ENCODE results near the gene DUSP28.

DNA sequence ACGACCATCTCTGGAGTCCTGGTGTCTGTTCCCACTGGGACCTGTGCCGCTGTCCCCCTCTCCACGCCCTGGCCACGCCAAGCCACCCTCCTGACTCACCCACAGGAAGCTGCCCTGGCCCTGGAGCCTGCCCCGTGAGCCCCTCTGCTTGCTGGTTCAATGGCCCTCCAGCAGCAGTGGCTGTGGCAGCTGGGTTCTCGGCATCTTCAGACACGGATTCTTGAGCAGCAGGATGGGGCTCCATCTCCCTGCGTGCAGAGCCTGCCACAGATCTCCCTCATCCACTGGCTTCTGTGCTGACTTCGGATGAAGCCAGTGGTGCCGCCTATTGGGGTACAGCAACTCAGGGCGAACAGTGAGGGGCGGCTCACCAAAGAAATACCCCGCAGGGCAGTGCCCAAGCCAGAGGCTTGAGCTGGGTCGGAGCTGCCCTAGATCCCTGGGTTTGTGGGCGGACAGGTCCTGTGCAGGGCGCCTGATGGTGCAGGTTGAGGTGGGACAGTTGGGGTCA, 40.3 kb downstream of the DUSP28 start:
- TF ChIP-seq, protein P1, sequence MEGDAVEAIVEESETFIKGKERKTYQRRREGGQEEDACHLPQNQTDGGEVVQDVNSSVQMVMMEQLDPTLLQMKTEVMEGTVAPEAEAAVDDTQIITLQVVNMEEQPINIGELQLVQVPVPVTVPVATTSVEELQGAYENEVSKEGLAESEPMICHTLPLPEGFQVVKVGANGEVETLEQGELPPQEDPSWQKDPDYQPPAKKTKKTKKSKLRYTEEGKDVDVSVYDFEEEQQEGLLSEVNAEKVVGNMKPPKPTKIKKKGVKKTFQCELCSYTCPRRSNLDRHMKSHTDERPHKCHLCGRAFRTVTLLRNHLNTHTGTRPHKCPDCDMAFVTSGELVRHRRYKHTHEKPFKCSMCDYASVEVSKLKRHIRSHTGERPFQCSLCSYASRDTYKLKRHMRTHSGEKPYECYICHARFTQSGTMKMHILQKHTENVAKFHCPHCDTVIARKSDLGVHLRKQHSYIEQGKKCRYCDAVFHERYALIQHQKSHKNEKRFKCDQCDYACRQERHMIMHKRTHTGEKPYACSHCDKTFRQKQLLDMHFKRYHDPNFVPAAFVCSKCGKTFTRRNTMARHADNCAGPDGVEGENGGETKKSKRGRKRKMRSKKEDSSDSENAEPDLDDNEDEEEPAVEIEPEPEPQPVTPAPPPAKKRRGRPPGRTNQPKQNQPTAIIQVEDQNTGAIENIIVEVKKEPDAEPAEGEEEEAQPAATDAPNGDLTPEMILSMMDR (IDR thresholded peaks at IDR 0.05 in 4 of 5, conservative IDR thresholded peaks at IDR 0.05 in 1 of 5), result no peak
- no peak for TF ChIP-seq POLR2A (IDR thresholded peaks at IDR 0.05)

All from gastrocnemius medialis (tissue), 4 donors.